Activated T-cell treated with anti-CD3 and anti-CD28 coated beads, Interleukin-2, amount 50 U/mL, for 24 hours (primary cell): ENCODE results near the gene HCLS1.
"Not testable (repeated sequence)": the region's sequence is repeated elsewhere in the genome, so short reads cannot be mapped to it uniquely, and the experiment has no call there.

ENCODE experiments used
- DNase-seq: peaks from one replicate; pipeline ENCODE4 v3.0.0-alpha.2; 2020
- H3K27ac Mint-ChIP-seq: 2 replicates; pipeline ENCODE4 v1.8.0; 2020; ENCODE audit warnings: mild to moderate bottlenecking, mixed read lengths
- H3K27me3 Mint-ChIP-seq: 2 replicates; pipeline ENCODE4 v1.8.0; 2020; ENCODE audit warnings: mixed read lengths
- H3K36me3 Mint-ChIP-seq: 2 replicates; pipeline ENCODE4 v1.8.0; 2020; ENCODE audit warnings: low read depth, mixed read lengths
- H3K4me1 Mint-ChIP-seq: 2 replicates; pipeline ENCODE4 v1.8.0; 2020; ENCODE audit warnings: low read depth, mixed read lengths
- H3K4me3 Mint-ChIP-seq: 2 replicates; pipeline ENCODE4 v1.8.0; 2020; ENCODE audit warnings: mild to moderate bottlenecking, moderate library complexity, mixed read lengths
- H3K9me3 Mint-ChIP-seq: 2 replicates; pipeline ENCODE4 v1.8.0; 2020; ENCODE audit warnings: mixed read lengths

HCLS1 gene

DNA sequence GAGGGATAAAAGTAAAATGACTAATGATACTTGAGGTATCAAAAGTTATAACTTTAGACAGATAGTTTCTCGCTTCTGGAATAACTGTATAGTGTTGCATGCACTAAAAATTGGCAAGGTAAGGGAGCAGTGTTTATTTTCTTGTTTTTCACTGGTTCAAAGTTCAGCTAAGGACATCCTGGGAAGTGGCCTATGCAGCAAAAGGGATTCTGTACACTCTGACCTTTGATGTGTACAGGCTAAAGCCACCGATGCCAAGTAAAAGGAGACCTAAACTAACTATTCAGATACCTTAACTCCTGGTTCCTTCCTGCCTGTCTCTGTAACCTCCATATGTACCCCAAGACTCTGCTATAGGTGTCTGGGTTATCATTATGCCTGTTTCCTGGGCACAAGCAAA, 65.9 kb downstream of the HCLS1 start:
- Mint-ChIP-seq H3K4me3 (no peak overlapping the region), H3K27me3 (no peaks in the 10 kb centered on the region), H3K4me1 (no peaks in the 10 kb centered on the region), H3K36me3 (no peaks in the 10 kb centered on the region), H3K27ac (no peak overlapping the region), H3K9me3 (no peaks in the 10 kb centered on the region)
- DNase-seq: no peak

DNA sequence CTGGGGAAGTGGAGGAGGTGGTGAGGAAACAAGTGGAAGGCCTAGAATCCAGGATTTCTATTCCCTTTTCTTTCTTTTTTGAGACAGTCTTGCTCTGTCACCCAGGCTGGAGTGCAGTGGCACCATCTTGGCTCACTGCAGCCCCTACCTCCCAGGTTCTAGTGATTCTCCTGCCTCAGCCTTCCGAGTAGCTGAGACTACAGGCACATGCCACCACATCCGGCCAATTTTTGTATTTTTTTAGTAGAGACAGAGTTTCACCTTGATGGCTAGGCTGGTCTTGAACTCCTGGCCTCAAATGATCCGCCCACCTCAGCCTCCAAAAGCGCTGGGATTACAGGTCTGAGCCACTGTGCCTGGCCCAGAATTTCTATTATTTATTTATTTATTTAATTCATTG, 66.9 kb downstream of the HCLS1 start:
- DNase-seq, H3K27me3 Mint-ChIP-seq, H3K9me3 Mint-ChIP-seq, H3K27ac Mint-ChIP-seq, H3K4me1 Mint-ChIP-seq, H3K4me3 Mint-ChIP-seq, H3K36me3 Mint-ChIP-seq: not testable (repeated sequence)

DNA sequence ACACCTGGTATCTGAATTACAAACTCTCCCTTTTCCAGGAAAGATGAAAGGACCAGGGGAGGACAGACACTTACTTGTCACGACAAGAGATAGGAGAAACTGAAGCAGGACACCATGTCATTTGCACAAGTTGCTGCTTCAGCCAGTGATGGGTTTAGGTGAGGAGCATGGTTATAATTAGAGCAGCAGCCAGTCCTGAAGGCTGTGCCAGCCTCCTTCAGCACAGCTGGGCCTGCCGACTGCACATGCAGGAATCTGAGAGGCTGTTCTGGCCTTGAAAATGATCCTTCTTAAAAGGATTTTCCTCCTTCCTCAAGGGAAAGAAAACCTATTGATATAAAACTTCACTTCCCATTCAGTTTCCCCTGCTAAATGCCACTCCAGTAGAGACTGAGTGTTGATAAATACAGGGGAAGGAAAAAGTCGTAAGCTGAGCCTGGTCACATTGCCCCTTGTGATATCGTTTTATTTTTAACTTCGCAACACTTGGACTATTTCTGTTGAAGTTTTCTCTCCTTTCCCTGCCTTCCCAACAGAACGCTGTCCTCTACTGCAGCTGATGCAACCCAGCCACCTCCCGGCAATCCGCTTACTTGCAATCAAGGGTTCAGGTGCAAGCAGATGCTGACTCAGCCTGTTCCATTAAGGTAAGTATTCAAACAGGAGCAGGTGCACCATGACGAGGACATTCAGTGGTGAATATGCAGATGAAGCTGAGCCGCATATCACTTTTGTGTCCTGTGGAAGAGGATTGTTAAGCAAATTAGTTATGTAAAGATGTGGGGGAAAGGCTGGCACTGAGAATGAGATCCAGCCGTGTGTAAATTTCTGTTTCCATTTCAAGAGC, 67.6 kb downstream of the HCLS1 start, which contains the start of gene FBXO40:
TSS of gene FBXO40 (plus strand) at position 524 of the 847 bp plus-strand sequence. CDS start 27,197 bp downstream, outside the sequence.
- Mint-ChIP-seq H3K27ac (no peak within 1 kb of the TSS), H3K9me3 (no peaks in the 10 kb centered on the region), H3K27me3 (no peaks in the 10 kb centered on the region), H3K36me3 (no peaks in the 10 kb centered on the region), H3K4me3 (no peak within 1 kb of the TSS), H3K4me1 (no peaks in the 10 kb centered on the region)
- no peak for DNase-seq

DNA sequence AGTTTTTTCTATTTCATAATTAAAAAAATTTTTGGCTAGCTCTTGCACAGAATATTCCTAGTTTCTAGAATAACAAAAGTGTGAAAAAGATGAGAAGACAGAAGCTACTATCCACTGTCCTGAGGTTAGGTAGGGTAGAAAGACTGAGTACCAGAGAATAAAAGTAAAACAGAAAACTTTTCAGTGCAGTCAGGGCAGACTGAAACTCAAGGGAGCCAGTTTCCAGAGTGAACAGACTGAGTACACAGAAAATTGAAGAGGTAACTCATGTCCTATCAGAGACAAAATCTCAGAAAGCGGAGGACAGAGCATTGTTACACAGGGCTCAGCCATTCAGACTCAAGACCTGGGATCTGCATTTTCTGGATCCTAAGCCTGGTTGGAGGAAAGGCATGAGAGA, 76.3 kb downstream of the HCLS1 start:
- peaks cover 13% of the 10 kb centered on the region for H3K27me3 Mint-ChIP-seq

DNA sequence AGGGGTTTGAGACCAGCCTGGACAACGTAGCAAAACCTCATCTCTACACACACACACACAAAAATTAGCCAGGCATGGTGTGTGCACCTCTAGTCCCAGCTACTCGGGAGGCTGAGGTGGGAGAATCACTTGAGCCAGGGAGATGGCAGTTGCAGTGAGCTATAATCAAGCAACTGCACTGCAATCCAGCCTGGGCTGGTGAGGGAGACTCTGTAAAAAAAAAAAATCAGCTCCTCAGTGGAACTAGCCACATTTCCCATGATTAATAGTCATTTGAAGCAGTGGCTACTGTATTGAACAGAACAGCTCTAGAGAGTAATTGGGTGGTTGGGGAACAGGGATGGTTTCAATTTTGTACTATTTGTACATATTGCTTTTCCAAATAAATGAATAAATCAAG, 79.0 kb downstream of the HCLS1 start:
- Mint-ChIP-seq H3K27ac (no peak overlapping the region), H3K9me3 (no peaks in the 10 kb centered on the region), H3K4me3 (no peak overlapping the region), H3K27me3 (peaks cover 13% of the 10 kb centered on the region), H3K36me3 (no peaks in the 10 kb centered on the region), H3K4me1 (no peaks in the 10 kb centered on the region)
- DNase-seq: no peak

More for the DNA sequence above, 76.3 kb downstream of the HCLS1 start:
- H3K27ac Mint-ChIP-seq: no peak overlapping the region
- H3K36me3 Mint-ChIP-seq: no peaks in the 10 kb centered on the region
- H3K4me1 Mint-ChIP-seq: no peaks in the 10 kb centered on the region
- no peaks in the 10 kb centered on the region for H3K9me3 Mint-ChIP-seq
- no peak overlapping the region for H3K4me3 Mint-ChIP-seq
- DNase-seq: no peak
